ENCODE measurements around the gene RBL2. TPM values are rescaled to one million over a fixed set of nuclear protein-coding genes. Genes with fewer than 3 reads are reported as not detected.
A peak's percentile ranks its signal among the peaks of the same experiment; 100 is the strongest.

RBL2 gene
- total and polyA plus RNA-seq, 2 of the 13 experiments (the other 11 are each of a cell fraction or from before 2014, with no cell fraction given), result 41.2 to 60.9 TPM

- TF ChIP-seq ZBTB43 (CRISPR knock-in tag; conservative IDR thresholded peaks at IDR 0.05) (peak; percentile 76; the same call in 1 of the 2 replicates), BORCS8-MEF2B (CRISPR knock-in tag; IDR thresholded peaks at IDR 0.05) (peak; percentile 72; the same call in 1 of the 2 replicates), TBP (CRISPR knock-in tag; IDR thresholded peaks at IDR 0.05) (no peak), ZNF160 (CRISPR knock-in tag; IDR thresholded peaks at IDR 0.05) (peak; percentile 33; the same call in 1 of the 2 replicates), ATRX (CRISPR knock-in tag; IDR thresholded peaks at IDR 0.05; ENCODE audit: borderline replicate concordance) (no peak), PHB2 (IDR thresholded peaks at IDR 0.05; ENCODE audit: partially characterized antibody) (no peak), EHMT2 (IDR thresholded peaks at IDR 0.05; ENCODE audit: borderline replicate concordance, low read depth, low read length) (no peak), ZBTB14 (CRISPR knock-in tag; IDR thresholded peaks at IDR 0.05) (peak; percentile 54; the same call in 1 of the 2 replicates), ZNF44 (CRISPR knock-in tag; IDR thresholded peaks at IDR 0.05) (peak; percentile 79; the same call in 1 of the 2 replicates), AKAP8 (CRISPR knock-in tag; IDR thresholded peaks at IDR 0.05) (peak; percentile 59; the same call in 1 of the 2 replicates), ZNF549 (CRISPR knock-in tag; IDR thresholded peaks at IDR 0.05) (no peak), ZNF20 (CRISPR knock-in tag; IDR thresholded peaks at IDR 0.05) (peak; percentile 90; the same call in 1 of the 2 replicates), ZNF530 (CRISPR knock-in tag; IDR thresholded peaks at IDR 0.05; ENCODE audit: low read depth) (no peak), KLF15 (CRISPR knock-in tag; IDR thresholded peaks at IDR 0.05; ENCODE audit: borderline replicate concordance) (no peak), GLMP (CRISPR knock-in tag; IDR thresholded peaks at IDR 0.05; ENCODE audit: borderline replicate concordance) (no peak), TBL1XR1 (IDR thresholded peaks at IDR 0.05; ENCODE audit: borderline replicate concordance, low read length, partially characterized antibody) (peak; percentile 51), PREB (CRISPR knock-in tag; IDR thresholded peaks at IDR 0.05) (peak; percentile 50; the same call in 1 of the 2 replicates), ZFP91 (CRISPR knock-in tag; IDR thresholded peaks at IDR 0.05; ENCODE audit: borderline replicate concordance) (peak; percentile 97), SP1 (IDR thresholded peaks at IDR 0.05) (no peak), SP1 (CRISPR knock-in tag; IDR thresholded peaks at IDR 0.05) (no peak), KMT2A (CRISPR knock-in tag; IDR thresholded peaks at IDR 0.05) (peak; percentile 88), RELA (CRISPR knock-in tag; IDR thresholded peaks at IDR 0.05) (no peak), ZNF343 (CRISPR knock-in tag; IDR thresholded peaks at IDR 0.05) (peak; percentile 92), SAP130 (CRISPR knock-in tag; IDR thresholded peaks at IDR 0.05; ENCODE audit: low read depth) (peak; percentile 90), ZBTB21 (CRISPR knock-in tag; IDR thresholded peaks at IDR 0.05) (no peak)
These were observed at the start of gene RBL2 (continued) for GRCh38 chr16:53434377-53435065.

Measured in HepG2 (cell line).